Inflammatory macrophage (primary cell): ENCODE data around the gene OPN1SW.
A peak's percentile ranks its signal among the peaks of the same experiment; 100 is the strongest.

ENCODE experiments used
- DNase-seq, 2 donors: peaks; one replicate each; pipeline ENCODE4 v3.0.0-alpha.2; 2020 to 2022

Gene OPN1SW

DNA sequence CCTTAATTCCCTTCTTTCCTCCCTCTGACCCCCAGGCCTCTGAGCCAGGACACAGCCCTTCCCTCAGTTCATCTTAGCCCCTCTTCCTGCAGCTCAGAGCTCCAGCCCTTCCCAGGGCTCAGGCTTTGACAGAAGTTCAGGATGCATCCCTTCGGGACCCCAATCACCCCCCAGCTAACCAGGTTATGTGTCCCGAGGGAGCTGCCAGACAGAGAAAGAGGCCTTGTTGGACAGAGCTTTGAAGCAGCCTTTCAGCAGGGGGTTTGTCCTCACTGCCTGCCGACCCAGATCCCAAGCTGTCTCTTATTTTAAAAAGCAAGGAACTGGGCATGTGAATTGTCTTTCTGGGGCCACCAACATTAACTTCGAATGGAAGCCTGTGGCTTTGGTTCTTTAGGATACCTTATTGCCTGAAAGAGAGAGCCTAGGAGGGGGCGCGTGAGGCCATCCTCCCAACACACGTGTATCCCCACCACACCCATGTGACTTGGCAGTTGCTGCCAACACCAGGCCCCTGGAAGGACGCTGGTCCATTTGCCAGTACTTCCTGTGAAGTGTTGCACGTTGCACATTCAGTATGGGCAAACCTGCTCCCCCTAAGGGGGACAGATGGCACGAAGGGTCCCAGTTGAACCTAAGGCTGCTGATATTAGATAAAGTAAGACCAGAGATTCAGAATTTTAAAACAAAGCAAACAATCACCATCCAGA, 17.0 kb upstream of the OPN1SW start:
- no peak for DNase-seq

DNA sequence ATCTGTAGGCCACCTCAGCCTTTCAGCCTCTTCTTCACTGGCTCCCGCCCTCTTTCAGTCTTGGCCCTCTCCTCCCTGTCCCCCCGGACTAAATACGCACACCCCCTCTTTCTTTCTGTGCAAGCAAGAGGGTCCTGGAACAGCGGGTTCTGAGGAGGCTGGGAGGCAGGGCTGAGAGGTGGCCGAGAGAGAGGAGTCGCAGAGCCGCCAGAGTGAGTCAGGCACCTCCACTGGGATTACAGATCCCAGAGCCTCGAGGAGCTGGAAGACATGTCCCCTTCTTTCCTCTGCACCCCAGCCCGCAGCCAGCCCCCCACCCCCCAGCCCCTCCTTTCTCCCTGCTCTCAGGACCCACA, 16.4 kb upstream of the OPN1SW start:
- no peak for DNase-seq

DNA sequence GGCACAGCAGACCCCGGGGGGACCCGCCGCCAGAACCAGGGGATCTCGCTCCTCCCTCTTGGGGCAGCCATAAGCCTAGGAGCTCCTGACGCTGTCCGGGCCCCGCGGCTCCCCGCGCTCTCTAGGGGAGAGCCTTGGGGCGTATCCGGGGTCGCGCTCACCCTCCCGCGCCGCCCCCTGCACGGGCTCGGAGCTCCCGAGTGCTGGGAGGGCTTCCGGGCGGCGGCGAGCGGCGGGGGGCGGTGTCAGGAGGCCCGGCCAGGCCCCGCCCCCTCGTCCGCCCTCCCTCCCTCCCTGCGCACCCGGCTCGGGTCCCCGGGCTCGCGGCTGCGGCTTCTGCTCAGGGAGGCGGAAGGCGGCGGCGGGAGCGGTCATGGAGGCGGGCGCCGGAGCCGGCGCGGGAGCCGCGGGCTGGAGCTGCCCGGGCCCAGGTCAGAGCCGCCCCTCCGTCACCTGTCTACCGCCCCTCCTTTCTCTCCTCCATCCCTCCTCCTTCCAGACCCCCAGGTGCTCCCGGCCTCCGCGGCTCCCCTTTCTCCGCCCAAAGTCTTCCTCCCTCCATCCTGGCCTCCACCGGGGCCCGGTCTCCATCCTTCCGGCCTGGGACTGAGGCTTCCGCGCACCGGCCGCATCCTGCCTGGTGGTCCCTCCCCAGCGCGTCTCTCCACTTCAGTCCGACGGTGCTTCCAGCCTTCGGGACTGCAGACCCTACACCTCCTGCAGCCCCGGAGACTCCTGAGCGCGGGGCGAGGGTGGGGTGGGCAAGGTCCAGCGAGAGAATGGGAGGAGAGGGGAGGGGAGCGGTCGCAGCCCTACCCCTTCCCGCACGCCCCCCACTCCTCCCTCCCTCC, 15.8 kb upstream of the OPN1SW start, which contains the start of gene CCDC136:
Gene CCDC136, plus strand, starts transcription at position 848 of the 851 bp plus-strand sequence. CDS start 444 bp downstream, outside the sequence.
- DNase-seq, result peak; percentile 18 to 41

DNA sequence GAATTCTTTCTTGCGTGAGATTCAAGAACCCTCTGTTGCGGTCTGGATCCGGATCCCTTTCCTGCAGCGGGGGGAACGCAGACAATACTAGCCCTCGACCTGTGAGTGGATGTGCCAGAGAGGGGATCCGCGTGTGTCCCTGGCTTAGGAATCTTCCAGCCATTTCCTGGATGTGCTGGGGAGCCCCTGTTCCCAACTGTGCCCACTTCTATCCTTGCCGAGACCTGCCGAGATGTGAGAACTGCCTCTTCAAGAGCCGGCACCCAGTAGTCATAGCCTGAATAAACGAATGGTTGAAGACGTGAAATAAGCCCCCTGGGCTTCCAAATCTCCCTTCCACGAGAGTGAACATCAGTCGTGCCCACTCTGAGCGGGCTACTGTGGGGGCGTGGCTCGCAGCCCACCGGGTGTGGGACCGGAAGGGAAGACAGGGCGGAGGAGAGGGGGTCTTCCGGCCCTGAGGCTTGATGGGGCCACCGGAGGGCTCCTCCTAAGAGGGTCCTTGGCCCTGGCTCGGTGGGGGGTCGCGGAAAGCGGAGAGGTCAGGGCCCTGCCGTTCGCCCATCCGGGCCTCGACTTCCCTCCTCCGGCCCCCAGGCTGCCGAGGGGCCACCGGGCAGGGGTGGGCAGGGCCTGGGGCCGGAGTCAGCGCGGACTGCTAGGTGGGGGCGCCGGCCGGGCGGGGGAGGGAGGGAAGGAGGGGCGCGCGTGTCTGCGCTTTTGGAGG, 14.9 kb upstream of the OPN1SW start:
- DNase-seq, result no peak

DNA sequence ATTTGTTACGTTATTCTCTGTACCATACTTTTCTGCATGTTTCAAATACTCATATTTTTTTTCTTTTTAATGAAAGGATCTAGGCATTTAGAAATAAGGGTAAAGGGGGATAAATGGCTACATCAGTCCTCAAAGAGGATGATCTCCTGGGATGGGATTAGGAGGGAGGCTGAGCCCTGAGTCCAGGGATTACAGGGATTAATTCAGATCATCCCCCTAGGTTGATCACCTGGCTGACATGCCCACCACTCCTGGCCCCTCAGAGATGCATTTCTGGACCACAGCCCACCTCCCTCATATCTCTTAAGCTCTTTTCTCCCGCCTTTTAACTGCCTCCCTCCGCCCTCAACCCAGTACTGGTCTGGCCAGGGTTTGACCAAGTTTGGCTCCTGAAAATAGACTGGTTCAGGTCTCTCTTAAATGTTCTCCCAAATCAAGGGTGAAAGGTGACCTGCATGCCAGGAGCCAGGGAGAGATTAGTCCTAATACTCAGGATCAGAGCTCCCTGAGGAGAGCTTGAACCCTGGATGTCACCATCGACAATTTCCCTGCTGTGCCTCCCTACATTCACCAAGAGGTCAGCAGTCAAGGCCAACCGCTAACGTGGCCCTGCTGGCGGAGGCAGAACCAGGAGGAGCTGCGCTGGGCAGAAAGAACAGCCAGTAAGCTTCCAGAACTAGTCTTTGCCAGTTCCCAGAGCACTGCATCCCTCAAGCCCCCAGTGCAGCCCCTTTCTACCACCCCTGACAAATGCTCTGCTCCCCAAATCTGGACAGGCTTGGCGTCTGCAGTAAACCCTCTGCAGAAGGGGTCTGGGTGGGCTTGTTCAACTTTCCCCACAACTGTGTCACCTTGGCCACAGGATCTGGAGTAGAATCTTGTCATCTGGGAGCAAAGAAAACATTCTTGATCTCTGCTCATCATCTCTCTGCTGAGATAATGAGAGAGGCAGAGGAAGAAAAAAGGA, 13.1 kb upstream of the OPN1SW start:
- no peak for DNase-seq

DNA sequence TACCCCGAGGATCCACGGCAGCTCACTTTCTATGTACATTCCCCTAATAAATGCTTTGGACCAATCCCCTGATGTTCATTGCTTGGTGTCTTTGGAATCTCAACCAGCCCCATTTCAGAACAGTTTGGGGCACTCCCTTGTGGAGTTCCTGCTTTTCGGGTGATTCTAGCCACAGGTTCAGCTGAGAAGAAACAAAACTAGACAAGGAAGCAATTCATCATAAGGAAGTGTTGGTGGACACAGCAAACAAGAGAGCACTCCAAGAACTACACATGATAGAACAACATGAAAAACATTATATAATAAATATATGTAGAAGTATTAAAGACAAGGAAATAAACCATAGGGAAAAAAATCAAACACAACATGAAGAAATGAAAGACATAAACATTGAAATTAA, 10.1 kb upstream of the OPN1SW start:
- DNase-seq, result peak; percentile 10 to 19

DNA sequence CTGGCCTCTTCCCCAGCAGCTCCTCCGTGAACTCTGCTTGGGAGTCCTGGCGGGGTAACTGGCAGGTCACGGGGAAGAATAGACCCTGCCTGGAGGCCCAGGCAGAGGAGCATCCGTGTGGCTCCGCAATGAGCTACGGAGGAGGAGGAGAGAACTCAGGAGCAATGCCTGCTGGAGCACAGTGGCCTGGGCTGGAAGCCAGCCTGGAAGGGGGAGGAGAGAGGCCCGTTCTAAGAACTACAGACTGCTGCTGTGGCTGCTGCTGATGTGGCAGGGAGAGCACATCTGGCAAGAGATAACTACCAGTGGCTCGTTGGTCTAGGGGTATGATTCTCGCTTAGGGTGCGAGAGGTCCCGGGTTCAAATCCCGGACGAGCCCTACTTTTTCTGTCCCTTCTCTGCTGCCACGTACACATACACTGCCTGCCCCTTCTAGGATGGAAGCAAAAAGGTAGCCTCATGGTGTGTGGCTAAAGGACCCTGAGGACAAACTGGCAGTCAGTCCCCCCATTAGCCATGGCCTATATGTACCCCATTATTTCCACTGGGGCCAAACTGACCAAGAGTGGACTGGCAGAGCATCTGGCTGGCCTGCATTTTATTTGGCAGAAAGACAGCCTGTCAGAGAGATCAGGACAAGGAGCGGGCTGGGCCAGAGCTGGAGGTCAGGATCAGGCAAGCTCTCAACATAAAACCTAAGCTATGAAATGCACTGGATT, 7.7 kb upstream of the OPN1SW start:
- no peak for DNase-seq

DNA sequence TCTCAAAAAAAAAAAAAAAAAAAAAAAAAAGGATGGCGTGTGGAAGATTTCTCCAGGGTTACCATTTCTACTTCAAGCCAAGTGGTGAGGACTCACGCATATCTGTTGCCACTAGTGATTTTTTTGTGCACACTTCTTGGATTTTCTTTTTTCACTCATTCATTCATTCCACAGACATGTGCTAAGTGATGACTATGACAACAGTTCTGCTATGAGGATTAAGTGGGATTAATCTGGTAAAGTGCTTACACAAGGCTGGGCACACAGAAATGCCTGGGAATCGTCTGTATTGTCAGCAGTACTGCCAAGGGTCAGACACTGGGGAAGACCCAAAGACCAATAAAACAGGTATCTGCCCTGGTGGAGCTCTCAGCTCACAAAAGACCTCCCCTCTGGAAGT, 6.3 kb upstream of the OPN1SW start:
- DNase-seq, result no peak

DNA sequence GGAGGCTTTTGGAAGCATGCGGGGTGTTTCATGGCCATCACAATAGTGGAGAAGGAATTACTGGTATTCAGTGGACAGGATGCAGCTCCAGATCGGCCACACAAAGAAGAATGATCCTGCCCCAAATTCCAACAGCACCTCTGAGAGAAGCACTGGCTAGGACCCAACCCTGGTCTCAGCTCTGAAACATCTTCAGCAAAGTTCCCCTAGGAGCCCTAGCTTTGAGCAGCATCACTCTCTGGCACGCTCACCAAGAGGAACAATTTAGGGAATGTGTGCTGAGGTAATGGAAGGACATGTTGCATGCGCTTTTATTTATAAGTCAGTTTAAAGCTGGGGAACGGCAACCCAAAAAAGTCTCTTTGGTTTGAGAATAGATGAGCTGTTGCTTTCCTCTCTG, 5.5 kb upstream of the OPN1SW start:
- DNase-seq, result no peak

DNA sequence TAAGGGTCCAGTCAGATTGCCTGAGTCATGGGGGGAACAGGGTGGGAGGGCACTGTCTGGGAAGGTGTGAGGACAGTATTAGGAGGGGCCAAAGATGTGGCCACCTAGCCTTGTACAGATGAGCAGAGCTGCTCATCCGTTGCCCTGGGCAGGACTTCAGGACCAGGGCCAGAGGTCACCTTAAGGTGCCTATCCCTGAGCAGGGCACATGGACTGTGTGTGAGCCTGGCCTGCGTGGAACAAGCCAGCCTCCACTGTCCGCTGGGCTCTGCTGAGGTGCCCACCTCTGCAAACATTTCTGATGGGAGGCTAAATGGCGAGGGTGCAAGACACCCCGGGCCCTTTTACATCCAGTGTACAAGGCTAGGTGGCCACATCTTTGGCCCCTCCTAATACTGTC, 3.4 kb upstream of the OPN1SW start:
- no peak for DNase-seq

DNA sequence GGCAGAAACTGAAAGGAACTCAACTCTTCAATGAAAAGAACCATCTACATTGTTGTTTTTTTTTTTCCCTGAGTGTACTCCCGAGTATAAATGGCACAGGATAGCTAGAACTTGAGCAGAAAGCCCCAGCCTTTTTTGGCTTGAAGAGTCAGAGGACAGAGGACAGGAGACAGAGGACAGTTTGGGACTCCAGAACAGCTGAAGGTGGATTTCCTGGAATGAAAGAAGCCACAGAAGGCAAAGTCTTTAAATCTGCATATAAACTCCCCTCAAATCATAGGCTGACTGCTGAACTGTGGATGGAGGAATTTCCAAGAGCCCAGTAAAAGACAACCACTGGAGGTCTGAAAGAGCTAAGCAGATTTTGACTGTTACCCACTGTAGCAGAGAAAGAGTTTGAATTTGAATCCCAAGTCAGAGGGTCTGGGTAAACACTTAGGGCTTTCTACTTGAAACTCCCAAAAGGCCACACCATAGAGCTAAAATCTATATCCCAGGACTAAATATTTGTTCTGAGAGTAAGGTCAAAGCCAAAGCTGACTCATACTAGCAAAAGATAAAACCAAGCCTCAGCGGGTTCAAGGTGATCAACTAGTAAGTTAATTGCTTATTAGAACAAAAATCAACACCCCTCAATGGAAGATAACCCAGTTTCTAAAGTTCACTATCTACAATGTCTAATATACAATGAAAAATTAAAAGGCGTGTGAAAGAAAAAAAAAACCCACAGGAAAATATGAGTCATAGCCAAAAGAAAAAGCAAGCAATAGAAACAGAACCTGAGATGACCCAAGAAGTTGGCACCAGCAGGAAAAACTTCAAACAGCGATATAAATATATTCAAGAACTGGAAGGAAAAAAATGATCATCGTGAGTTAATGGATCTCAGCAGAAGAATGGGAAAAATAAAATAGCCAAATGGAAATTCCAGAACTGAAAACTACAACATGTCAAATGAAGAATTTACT, 1.8 kb upstream of the OPN1SW start:
- no peak for DNase-seq

DNA sequence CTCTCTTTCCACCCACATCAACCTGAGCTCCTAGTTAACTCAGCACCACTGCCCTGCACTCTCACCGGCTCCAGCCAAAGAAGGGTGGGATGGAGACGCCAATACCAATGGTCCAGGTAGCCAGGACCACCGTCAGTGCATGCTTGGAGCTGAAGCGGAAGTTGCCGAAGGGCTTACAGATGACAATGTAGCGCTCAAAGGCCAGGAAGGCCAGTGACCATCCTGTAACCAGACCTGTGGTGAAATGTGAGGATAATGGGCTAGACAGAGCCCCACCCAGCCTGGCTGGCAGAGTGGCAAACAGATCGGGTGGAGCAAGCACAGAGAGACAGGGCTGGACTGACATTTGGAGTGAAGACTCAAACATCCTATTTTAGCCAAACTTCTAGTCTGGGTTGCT, 673 bp downstream of the OPN1SW start:
- no peak for DNase-seq

DNA sequence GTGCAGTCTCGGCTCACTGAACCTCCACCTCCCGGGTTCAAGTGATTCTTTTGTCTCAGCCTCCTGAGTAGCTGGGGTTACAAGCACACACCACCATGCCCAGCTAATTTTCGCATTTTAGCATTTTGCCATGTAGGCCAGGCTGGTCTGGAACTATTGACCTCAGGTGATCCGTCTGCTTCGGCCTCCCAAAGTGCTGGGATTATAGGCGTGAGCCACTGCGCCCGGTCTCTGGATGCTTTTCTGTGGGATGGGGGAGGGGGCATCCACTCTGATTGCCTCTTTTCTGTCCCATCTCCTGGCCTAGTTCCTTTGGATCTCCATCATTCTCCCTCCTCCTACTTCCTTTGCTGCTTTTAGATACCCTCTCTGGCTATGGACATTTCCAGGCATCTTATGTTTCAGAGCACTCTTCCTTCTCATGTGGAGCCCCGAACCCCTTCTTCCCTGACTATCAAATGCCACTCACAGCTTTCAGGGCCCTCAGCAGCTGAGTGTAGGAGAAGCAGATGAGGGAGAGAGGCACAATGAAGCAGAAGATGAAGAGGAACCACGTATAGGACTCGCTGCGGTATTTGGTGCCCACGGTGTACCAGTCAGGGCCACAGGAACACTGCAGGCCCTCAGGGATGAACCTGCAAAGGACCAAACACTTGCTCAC, 1.4 kb downstream of the OPN1SW start:
- no peak for DNase-seq

DNA sequence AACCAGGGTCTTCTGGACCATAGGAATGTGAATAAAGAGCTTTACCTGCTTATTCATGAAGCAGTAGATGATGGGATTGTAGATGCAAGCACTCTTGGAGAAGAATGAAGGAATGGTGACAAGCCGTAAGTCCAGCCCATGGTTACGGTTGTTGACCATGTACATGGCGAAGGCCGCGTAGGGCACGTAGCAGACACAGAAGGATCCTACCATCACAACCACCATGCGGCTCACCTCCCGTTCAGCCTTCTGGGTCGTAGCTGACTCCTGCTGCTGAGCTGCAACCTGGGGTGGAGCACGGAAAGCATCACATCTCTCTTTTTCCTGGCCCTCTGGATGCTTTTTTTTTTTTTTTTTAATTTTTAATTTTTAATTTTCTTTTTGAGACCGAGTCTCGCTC, 2.0 kb downstream of the OPN1SW start:
- no peak for DNase-seq

DNA sequence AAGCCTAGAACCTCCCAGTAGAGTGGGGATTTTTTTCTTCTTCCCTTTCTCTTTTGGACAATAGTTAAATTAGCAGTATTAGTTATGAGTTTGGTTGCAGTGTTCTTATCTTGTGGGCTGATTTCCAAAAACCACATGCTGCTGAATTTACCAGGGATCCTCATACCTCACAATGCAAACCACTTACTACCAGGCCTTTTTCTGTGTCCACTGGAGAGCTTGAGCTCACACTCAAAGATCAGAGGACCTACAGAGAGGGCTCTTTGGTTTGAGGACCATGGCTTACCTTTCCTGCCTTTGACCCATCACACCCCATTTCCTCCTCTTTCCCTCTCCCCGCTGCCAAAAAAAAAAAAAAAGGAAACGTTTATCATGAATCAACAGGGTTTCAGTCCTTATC, 5.4 kb downstream of the OPN1SW start:
- no peak for DNase-seq

DNA sequence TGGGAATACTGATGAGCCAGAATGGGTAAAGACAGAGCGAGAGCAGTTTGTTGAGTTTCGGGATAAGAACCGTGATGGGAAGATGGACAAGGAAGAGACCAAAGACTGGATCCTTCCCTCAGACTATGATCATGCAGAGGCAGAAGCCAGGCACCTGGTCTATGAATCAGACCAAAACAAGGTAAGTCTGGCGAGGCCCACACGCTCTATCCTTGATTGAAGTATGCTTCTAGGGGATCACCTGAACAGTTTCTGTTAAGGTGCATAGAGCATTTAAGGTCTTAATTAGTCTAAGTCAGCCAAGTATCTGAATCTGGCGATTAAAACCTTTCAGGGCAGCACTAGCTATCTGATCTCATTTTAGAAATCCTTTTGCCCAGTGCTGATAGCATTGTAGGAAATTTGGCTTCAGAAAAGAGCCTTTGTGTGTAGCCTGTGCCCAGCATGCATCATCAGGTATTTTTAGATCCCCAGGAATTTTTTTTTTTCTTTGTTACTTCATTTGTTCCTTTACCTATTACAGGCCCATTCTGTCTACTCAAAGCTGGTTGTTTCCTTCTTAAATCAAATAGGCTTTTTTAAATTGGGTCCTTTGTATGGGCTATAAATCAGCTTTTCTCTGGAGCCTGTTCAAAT, 8.0 kb downstream of the OPN1SW start:
- no peak for DNase-seq

DNA sequence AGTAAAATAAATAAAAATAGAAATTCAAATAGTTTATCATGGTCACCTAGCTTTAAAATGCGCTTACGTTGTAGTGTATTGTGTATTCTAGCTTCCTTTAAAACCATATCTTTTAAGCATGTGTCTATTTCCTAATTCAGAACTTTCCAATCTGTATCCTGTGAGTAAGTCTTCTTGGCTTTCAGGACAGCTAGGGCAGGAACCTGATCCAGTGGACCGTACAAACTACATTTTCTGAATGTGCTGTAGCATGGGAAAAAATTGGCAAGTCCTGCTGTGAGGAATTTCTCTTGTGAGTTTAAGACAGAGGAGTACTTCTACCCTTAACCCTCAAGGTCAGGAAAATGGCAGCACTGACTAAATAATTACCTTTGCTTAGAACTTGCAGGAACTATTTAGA, 12.1 kb downstream of the OPN1SW start:
- DNase-seq, result no peak

DNA sequence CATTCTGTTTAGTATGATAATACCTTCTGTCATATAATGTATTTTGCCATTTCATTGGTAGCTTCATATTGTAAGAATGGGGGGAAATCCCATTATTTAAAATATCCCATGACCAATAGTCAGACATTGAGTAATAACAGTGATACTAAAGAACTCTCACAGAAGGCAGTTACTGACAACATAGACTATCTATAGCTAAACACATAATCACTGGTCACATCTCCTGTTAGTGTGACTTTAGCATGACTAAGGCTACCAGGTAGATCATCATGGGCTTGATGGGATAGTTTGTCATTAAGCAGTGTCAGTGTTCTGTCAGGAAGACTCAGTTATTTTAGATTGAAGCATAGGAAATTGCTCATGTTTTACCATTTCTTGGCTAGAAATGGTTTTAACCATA, 16.4 kb downstream of the OPN1SW start:
- DNase-seq, result peak in 1 of 2 donors; percentile 11

DNA sequence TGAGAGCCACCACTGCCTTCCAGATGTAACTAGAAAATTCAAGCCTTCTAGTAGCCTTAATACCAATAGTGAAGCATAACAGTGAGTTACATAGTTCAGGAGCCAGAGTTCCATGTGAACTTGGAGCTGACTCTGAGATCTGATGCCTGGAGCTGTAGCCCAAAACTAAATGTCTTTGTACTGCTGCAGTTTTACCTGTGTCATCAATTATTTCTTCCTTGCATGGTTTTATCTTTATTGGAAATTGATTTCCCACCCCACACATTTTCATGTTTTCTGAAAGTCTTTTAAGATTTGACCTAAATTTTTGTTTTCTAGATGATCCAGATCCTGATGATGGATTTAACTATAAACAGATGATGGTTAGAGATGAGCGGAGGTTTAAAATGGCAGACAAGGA, 17.0 kb downstream of the OPN1SW start:
- no peak for DNase-seq
